Transverse colon (tissue), 4 donors: ENCODE results near the gene GALNT13.

ENCODE experiments used
- POLR2AphosphoS5 ChIP-seq, 3 donors: sonication (generic); formaldehyde crosslinking; IDR thresholded peaks; one replicate each; pipeline ENCODE4 v1.6.1; 2016; ENCODE audit warnings: antibody characterized with exemption in 3 of 3
- TF ChIP-seq, protein P1 (sequence below), 5 experiments: fragments of 200-600 bp in 3 of 5; fragments of 450-650 bp in 2 of 5; sonication (generic) in 3 of 5; IDR thresholded peaks; 1 replicate in 2 of 5; 2 replicates in 3 of 5; pipeline ENCODE4 v1.5.1; 2016 to 2017; ENCODE audit warnings: antibody characterized with exemption in 5 of 5, inconsistent platforms in 3 of 5, mild to moderate bottlenecking in 2 of 5, moderate library complexity in 1 of 5

DNA sequence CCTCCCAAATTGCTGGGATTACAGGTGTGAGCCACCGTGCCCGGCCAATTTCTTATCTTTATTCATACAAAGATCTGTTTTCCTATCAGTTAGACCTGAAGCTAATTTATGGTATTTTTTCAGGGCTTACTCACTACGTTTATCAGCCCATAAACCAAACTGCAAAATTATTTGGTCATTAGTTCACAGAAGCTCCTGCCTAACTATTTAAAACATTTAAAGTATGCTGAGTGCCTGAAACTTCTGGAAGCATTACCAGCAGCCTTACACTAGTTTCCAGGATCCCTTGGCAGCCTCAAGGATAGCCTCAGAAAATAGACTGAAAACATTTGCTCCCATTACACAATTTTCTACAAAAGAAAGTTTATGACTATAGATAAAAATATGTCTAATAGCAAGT is 68.8 kb downstream of the GALNT13 start:
- TF ChIP-seq, protein P1, sequence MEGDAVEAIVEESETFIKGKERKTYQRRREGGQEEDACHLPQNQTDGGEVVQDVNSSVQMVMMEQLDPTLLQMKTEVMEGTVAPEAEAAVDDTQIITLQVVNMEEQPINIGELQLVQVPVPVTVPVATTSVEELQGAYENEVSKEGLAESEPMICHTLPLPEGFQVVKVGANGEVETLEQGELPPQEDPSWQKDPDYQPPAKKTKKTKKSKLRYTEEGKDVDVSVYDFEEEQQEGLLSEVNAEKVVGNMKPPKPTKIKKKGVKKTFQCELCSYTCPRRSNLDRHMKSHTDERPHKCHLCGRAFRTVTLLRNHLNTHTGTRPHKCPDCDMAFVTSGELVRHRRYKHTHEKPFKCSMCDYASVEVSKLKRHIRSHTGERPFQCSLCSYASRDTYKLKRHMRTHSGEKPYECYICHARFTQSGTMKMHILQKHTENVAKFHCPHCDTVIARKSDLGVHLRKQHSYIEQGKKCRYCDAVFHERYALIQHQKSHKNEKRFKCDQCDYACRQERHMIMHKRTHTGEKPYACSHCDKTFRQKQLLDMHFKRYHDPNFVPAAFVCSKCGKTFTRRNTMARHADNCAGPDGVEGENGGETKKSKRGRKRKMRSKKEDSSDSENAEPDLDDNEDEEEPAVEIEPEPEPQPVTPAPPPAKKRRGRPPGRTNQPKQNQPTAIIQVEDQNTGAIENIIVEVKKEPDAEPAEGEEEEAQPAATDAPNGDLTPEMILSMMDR (IDR thresholded peaks at IDR 0.05): no peak
- no peak for TF ChIP-seq POLR2AphosphoS5 (IDR thresholded peaks at IDR 0.05)
